AG04450 (cell line): ENCODE data around the gene MIPEP. TPM values are rescaled to one million over a fixed set of nuclear protein-coding genes. Genes with fewer than 3 reads are reported as not detected.

ENCODE experiments used
- CTCF ChIA-PET: fragments of 300-600, 350-600 bp; formaldehyde crosslinking; extraction: SDS; loops from one replicate; lab custom pipeline; 2022; ENCODE audit warnings: antibody characterized with exemption, inconsistent platforms; lab: Charles Lee
- POLR2A ChIA-PET: fragments of 350-600 bp; formaldehyde crosslinking; extraction: SDS; loops from one replicate; lab custom pipeline; 2021; ENCODE audit warnings: antibody characterized with exemption, inconsistent platforms; lab: Yijun Ruan, JAX
- DNase-seq: peaks from one replicate; pipeline ENCODE4 v3.0.0-alpha.2; 2011; ENCODE audit warnings: low read depth, low spot score
- H3K27ac ChIP-seq: one replicate; pipeline ENCODE4 v1.5.1; 2012; ENCODE audit warnings: low read depth, low read length, control low read depth
- H3K27me3 ChIP-seq: one replicate; pipeline ENCODE4 v1.6.0; 2012; ENCODE audit warnings: low read length; ENCODE audit not compliant: control insufficient read depth, insufficient read depth
- H3K4me3 ChIP-seq: 2 replicates; pipeline ENCODE4 v1.5.1; 2011; ENCODE audit warnings: mild to moderate bottlenecking, low read depth, low read length, control low read depth
- H3K9me3 ChIP-seq: 2 replicates; pipeline ENCODE4 v1.5.1; 2012; ENCODE audit warnings: low read length; ENCODE audit not compliant: control insufficient read depth, insufficient read depth
- polyA plus RNA-seq: library from polyadenylated mRNA; depleted of rRNA; stranded (reverse); fragments of >200 nt; gene quantifications from 2 replicates; pipeline ENCODE4 v1.2.3, GENCODE V29; 2011; rRNA removed
- small RNA-seq: library from RNA; depleted of rRNA; stranded (forward); fragments of <200 nt; gene quantifications from one replicate; pipeline ENCODE3, GENCODE V24; 2012; ENCODE audit warnings: low read depth; ENCODE audit not compliant: insufficient read length
- TF ChIP-seq, protein P1 (sequence below): IDR thresholded peaks from 2 replicates; pipeline ENCODE4 v1.5.1; 2011; ENCODE audit warnings: low read depth, low read length, control low read depth, inconsistent platforms

Gene MIPEP
- polyA plus RNA-seq, 1 experiment, result 40.8 TPM

DNA sequence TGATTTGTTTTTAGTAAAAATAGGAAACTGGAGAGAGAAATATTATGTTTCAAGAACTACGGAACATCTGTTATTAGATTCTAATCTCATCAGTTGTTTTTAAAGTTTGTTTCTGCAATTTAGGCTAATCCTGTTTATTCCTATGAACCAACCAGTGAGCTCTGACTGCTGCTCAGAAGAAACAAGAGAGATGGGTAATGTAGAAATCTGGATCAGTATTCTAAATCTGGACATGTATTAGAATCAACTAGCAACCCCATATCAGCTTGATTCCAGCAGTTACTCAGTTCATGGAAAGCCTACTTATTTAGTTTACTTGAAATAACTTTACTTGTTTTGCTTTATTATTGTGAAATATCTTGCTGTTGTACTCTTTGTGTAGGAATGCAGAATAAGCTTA, 203.8 kb downstream of the MIPEP start:
- TF ChIP-seq, protein P1, sequence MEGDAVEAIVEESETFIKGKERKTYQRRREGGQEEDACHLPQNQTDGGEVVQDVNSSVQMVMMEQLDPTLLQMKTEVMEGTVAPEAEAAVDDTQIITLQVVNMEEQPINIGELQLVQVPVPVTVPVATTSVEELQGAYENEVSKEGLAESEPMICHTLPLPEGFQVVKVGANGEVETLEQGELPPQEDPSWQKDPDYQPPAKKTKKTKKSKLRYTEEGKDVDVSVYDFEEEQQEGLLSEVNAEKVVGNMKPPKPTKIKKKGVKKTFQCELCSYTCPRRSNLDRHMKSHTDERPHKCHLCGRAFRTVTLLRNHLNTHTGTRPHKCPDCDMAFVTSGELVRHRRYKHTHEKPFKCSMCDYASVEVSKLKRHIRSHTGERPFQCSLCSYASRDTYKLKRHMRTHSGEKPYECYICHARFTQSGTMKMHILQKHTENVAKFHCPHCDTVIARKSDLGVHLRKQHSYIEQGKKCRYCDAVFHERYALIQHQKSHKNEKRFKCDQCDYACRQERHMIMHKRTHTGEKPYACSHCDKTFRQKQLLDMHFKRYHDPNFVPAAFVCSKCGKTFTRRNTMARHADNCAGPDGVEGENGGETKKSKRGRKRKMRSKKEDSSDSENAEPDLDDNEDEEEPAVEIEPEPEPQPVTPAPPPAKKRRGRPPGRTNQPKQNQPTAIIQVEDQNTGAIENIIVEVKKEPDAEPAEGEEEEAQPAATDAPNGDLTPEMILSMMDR, result no peak
- Histone ChIP-seq H3K27ac (no peak overlapping the region), H3K27me3 (no peaks in the 10 kb centered on the region), H3K4me3 (no peak overlapping the region), H3K9me3 (peaks cover 3% of the 10 kb centered on the region)
- no peak for DNase-seq
- ChIA-PET POLR2A (interaction anchor here (0.9 to 1.5 kb wide), 2 partner anchors 12 to 93 kb away, joined by 3 to 8 read pairs; no protein-coding TSS in a partner anchor), CTCF (interaction anchor here (0.6 to 0.7 kb wide), 2 partner anchors 8 to 43 kb away, joined by 3 read pairs; no protein-coding TSS in a partner anchor)

DNA sequence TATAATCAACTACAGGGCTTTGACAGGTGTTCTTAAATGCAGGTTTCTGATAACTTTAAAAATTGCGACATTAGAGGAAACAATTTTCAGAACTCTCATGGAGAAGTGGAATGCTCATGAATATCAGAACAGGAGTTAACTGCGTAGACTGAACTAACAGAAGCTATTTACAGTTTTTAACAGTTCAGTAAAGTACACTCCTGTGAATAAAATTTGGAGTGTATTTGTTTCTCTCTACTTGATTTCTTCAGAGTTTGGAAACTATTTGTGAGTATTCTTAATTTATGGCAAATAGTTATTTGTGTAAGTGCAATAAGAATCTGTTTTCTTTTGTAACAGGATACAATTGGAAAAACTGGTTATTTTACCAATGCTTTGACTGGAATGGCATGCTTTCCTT, 204.6 kb downstream of the MIPEP start:
- CTCF ChIA-PET, result interaction anchor here (0.7 kb wide), 1 partner anchor 44 kb away, joined by 3 read pairs; no protein-coding TSS in a partner anchor

DNA sequence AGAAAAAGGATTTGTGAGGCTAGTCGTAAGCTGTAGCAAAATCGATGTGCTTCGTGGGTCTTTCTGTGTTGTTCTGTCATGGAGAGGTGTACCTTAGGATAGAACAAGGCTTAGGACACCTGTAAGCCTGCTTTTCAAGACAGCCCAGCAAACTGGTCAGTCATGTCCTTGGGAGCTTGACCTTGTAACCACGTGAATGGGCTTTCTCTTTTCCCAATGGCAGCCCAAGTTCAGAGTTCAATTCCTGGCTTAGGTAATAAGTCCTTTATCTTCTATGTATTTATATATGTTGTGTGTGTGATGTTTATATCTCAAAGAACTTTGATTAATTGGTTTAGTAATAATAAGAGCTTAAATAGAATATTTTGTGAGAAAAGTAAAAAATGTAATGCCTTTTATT, 206.1 kb downstream of the MIPEP start:
- H3K4me3 ChIP-seq, result no peak overlapping the region
- TF ChIP-seq, protein P1, result no peak
- no peak for DNase-seq
- H3K9me3 ChIP-seq, result peaks cover 4% of the 10 kb centered on the region
- ChIA-PET POLR2A (no interaction called here), CTCF (no interaction called here)
- H3K27ac ChIP-seq, result no peak overlapping the region
- no peaks in the 10 kb centered on the region for H3K27me3 ChIP-seq

More for the DNA sequence above, 204.6 kb downstream of the MIPEP start:
- Histone ChIP-seq H3K27ac (no peak overlapping the region), H3K9me3 (peaks cover 3% of the 10 kb centered on the region), H3K4me3 (no peak overlapping the region), H3K27me3 (no peaks in the 10 kb centered on the region)
- POLR2A ChIA-PET, result interaction anchor here (0.6 to 1.5 kb wide), 2 partner anchors 11 to 38 kb away, joined by 5 to 8 read pairs; no protein-coding TSS in a partner anchor
- DNase-seq, result no peak
- TF ChIP-seq, protein P1, result no peak

DNA sequence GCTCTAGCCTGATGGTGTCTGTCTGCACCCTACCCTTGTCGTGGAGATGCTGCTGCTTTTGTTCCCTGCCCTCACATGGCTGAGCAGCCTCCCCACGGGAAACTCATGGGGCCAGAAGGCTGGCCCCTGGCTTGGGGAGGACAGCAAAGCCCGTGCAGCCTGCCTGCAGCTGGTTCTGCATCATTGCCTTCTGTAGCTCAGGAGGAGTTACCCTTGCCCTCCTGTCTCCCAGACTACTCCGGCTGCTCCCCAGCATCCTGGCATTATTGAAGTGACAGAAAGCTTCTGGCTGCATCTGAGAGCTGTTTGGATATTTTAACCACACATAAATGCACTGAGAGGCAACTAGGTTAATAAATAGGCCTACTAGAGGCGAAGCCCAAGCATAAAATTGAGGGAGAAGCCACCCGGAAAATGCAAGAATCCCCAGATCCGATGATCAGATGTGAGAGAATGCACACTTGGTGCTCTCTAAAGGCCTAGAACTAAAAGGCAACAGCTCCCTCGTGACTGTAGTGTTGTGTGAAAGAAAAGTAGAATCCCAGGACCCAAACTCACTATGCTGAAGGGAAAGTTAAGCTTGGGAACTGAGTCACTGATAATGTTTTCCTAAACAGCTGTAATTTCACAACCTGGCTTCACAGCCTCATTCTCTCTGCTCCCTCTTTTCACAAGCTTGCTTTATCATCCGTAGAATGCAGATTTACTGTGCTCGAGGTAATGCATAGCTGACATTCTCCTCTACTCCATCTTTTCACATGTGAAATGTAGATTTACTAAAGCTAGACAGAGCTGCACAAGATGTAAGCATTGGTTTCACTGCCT, 208.1 kb downstream of the MIPEP start:
- Histone ChIP-seq H3K9me3 (peaks cover 10% of the 10 kb centered on the region), H3K27me3 (no peaks in the 10 kb centered on the region), H3K4me3 (no peak overlapping the region), H3K27ac (peak overlapping the region; percentile 89)
- TF ChIP-seq, protein P1, result no peak
- POLR2A ChIA-PET, result interaction anchor here (0.7 to 2.3 kb wide), 11 partner anchors 8 to 119 kb away, joined by 3 to 9 read pairs (median 3); no protein-coding TSS in a partner anchor
- DNase-seq, result no peak
- CTCF ChIA-PET, result no interaction called here

Small RNAs within 50 kb of the gene (small RNA-seq; reads per million reads assigned to genes)
- not detected for gene MTCO3P2

Other genes starting within 250 kb of the MIPEP start
- 0.63 and 0.87 TPM in 2 replicates for gene C1QTNF9B, start 8.1 kb upstream of the MIPEP start, polyA plus RNA-seq